NCI-H2171 treated with DMSO at 0.1 percent for 48 hours (cell line): Measurements from ENCODE around the gene LENEP.
A peak's percentile ranks its signal among the peaks of the same experiment; 100 is the strongest.

ENCODE experiments used
- DNase-seq: peaks from one replicate; lab custom pipeline; 2025; lab: John Stamatoyannopoulos, UW

The LENEP gene

GRCh38 chr1:155010211-155010918 is 17.0 kb downstream of the LENEP start:
- no peak for DNase-seq

- no peak for DNase-seq
Observed at GRCh38 chr1:155011004-155011416, 17.6 kb downstream of the LENEP start.

- no peak for DNase-seq
Observed at GRCh38 chr1:155011437-155012025, 18.1 kb downstream of the LENEP start.

- DNase-seq: peak; percentile 94
Observed at GRCh38 chr1:155012026-155012546, 18.7 kb downstream of the LENEP start.

DNA sequence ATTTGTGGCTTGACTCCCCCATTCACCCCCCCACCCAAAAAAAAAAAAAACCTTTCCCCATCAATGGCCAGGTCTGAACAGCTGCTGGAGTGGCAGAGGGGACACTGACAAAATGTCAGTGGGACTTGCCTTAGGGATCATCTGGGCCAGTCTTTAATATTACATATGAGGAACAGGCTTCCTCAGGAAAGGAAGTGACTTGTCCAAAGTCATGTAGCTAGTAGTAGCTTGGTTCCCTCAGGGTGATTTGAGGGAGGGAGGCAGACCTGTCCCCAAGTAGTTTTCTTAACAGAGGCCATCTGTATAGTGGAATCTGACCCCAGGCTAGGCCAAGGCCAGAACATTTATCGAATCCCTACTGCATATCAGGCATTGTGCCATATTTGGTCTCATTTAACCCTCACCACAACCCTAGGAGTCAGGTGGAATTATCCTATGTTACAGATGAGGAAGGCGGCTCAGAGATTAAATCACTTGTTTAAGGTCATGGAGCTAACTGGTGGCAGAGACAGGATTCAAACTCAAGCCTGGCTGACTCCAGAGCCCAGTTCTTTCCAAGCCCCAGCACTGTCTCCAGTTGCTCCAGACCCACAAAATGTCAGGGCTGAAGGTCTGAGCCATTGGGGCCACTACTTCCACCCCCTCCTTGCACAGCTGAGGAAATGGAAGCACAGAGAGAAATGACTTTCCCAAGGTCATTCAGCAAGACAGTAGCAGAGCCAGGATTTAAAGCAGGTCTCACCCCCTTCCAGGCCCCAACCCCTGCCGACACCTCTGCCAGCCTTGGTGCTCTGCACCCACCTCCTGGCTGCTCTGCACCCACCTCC is 19.6 kb downstream of the LENEP start:
- DNase-seq: no peak

DNA sequence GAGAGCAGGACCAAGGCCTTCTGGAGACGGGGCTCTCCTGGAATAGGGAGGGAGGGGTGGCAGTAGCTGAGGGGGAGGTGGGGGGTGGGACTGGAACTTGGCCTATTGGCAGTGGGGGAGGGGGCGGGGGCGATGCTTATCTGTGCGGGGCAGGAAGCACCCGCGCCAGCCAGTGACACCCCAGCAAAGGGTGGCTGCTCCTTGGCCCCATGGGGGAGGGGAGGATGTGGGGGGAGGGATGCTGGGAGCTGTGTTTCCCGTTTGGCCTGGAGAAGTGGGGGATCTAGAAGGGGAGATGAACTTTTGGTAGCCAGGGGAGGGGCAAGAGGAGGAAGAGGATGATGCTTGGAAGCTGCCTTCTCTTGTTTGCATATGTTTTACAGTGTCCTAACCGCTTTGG is 20.2 kb downstream of the LENEP start:
- DNase-seq: no peak

- no peak for DNase-seq
Observed at GRCh38 chr1:155014709-155015508, 21.5 kb downstream of the LENEP start.

- no peak for DNase-seq
Observed at GRCh38 chr1:155015527-155016230, 22.3 kb downstream of the LENEP start.

DNA sequence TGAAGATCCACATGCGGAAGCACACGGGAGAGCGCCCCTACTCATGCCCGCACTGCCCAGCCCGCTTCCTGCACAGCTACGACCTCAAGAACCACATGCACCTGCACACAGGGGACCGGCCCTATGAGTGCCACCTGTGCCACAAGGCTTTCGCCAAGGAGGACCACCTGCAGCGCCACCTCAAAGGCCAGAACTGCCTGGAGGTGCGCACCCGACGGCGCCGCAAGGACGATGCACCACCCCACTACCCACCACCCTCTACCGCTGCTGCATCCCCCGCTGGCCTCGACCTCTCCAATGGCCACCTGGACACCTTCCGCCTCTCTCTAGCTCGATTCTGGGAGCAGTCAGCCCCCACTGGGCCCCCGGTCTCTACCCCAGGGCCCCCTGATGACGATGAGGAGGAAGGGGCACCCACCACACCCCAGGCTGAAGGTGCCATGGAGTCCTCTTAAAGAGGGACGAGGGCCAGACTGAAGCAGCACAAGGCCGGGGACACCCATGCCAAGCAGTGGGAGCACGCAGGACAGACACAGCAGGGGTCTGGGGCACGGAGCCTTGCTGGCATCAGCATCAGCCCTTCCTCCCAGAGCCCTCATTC is 22.9 kb downstream of the LENEP start:
- DNase-seq: no peak

- DNase-seq: peak; percentile 89
Observed at GRCh38 chr1:155017041-155017945, 23.9 kb downstream of the LENEP start.

DNA sequence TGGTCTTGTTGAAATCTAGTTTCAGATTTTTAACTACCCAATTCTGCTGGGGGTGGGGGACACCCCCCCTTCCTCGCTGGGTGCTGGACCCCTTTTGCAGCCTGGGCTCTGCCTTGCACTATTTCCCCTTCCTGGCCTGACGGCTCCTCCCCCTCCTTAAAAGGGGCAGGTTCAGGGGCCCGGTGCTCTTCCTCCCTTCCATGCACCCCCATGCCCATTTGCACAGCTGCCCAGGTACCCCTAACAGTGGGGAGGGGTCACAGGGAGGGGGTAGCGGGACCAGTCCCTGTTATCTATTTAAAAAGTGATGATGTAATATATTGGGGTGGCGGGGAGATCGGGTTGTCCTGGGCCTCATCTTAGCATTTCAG is 24.5 kb downstream of the LENEP start:
- DNase-seq: no peak

- peak; percentile 43 for DNase-seq
Observed at GRCh38 chr1:155018617-155019348, 25.4 kb downstream of the LENEP start.

- DNase-seq: peak; percentile 78
Observed at GRCh38 chr1:155019377-155020245, 26.2 kb downstream of the LENEP start.

- DNase-seq: no peak
Observed at GRCh38 chr1:155022136-155022926, 28.9 kb downstream of the LENEP start.

DNA sequence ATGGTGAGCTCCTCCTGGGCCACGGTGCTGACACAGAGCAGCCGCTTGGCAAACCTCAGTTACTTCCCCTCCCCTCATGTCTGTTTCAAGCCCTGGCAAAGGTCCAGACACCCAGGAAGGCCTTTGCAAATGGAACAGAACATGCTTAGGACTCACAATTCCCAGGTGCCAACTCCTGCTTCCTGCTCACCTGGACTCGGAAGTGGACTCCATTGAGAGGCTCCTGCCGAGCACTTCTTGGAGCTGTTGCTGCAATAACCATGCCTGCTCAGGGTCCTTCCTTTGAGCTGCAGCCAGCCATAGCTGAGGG is 29.5 kb downstream of the LENEP start:
- no peak for DNase-seq

- no peak for DNase-seq
Observed at GRCh38 chr1:155023627-155024026, 30.2 kb downstream of the LENEP start.

GRCh38 chr1:155024315-155024714 is 30.9 kb downstream of the LENEP start:
- DNase-seq: no peak

GRCh38 chr1:155026154-155026553 is 32.8 kb downstream of the LENEP start:
- no peak for DNase-seq
